ENCODE measurements around the gene RPS6KB2. TPM values are rescaled to one million over a fixed set of nuclear protein-coding genes. Genes with fewer than 3 reads are reported as not detected.

Gene RPS6KB2
- total and polyA plus RNA-seq, 2 experiments from 2014 or later: 29.5 to 41.3 TPM

DNA sequence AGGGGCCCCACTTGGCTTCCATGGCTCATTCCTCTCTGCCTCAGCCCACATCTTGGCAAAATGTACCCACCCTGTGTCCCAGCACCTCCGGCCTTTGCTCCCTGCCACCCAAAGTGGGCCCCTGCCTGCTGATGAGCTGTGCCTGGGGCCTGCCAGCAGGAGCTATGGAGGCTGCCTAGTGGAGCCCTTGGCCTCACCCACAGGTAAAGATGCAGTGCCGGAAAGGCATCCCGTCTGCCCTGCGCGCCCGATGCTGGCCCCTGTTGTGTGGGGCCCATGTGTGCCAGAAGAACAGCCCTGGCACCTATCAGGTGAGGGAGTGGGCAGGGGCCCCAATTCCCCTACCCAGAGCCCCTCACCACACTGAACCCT lies 23.1 kb upstream of the RPS6KB2 start:
- Mint-ChIP-seq H3K9me3 (no peaks in the 10 kb centered on the region), H3K27me3 (ENCODE audit: insufficient read depth, low read depth, poor library complexity) (peaks cover 20% of the 10 kb centered on the region), H3K36me3 (ENCODE audit: low read depth) (peaks cover 5% of the 10 kb centered on the region), H3K4me3 (no peak overlapping the region), H3K4me1 (peaks cover 21% of the 10 kb centered on the region), H3K27ac (no peak overlapping the region)
- no peak for DNase-seq (ENCODE audit: low spot score)
- H3K27ac ChIP-seq (ENCODE audit: low read depth): no peak overlapping the region
- no peak overlapping the region for H3K4me2 ChIP-seq
- peaks cover 13% of the 10 kb centered on the region; the same call in 1 of the 2 replicates for H3K4me1 ChIP-seq (ENCODE audit: insufficient read depth)
- H3F3A ChIP-seq (replicated peaks; ENCODE audit: low read depth): no peaks in the 10 kb centered on the region
- no peaks in the 10 kb centered on the region for H3K27me3 ChIP-seq (ENCODE audit: insufficient read depth)
- ATAC-seq: no peak
- H3K79me2 ChIP-seq (replicated peaks; ENCODE audit: insufficient read depth): peaks cover 10% of the 10 kb centered on the region
- no peaks in the 10 kb centered on the region for H3K9me2 ChIP-seq (ENCODE audit: insufficient read depth)
- H3K4me3 ChIP-seq: no peak overlapping the region
- H2AFZ ChIP-seq: no peak overlapping the region
- no peaks in the 10 kb centered on the region for H3K36me3 ChIP-seq (ENCODE audit: insufficient read depth)
- peaks cover 6% of the 10 kb centered on the region; the same call in 1 of the 2 replicates for H4K20me1 ChIP-seq (replicated peaks; ENCODE audit: insufficient read depth)
- TF ChIP-seq ZNF114 (CRISPR knock-in tag; IDR thresholded peaks at IDR 0.05) (no peak), JUNB (IDR thresholded peaks at IDR 0.05; ENCODE audit: unreplicated experiment) (no peak), NANOG (IDR thresholded peaks at IDR 0.05; ENCODE audit: borderline replicate concordance) (no peak), ZNF331 (CRISPR knock-in tag; IDR thresholded peaks at IDR 0.05; ENCODE audit: low read depth) (no peak), EZH2 (IDR thresholded peaks at IDR 0.05; ENCODE audit: low read depth, unreplicated experiment) (no peak), ETS1 (IDR thresholded peaks at IDR 0.05) (no peak), ZNF462 (CRISPR knock-in tag; IDR thresholded peaks at IDR 0.05) (no peak), REST (IDR thresholded peaks at IDR 0.05; ENCODE audit: unreplicated experiment) (no peak), EZH2phosphoT487 (IDR thresholded peaks at IDR 0.05; ENCODE audit: unreplicated experiment) (no peak), CREB1 (CRISPR knock-in tag; IDR thresholded peaks at IDR 0.05; ENCODE audit: low read depth) (no peak), POLR2AphosphoS5 (IDR thresholded peaks at IDR 0.05; ENCODE audit: low read depth) (no peak), STAT1 (IDR thresholded peaks at IDR 0.05; ENCODE audit: unreplicated experiment) (no peak)
- TF ChIP-seq, protein P1, sequence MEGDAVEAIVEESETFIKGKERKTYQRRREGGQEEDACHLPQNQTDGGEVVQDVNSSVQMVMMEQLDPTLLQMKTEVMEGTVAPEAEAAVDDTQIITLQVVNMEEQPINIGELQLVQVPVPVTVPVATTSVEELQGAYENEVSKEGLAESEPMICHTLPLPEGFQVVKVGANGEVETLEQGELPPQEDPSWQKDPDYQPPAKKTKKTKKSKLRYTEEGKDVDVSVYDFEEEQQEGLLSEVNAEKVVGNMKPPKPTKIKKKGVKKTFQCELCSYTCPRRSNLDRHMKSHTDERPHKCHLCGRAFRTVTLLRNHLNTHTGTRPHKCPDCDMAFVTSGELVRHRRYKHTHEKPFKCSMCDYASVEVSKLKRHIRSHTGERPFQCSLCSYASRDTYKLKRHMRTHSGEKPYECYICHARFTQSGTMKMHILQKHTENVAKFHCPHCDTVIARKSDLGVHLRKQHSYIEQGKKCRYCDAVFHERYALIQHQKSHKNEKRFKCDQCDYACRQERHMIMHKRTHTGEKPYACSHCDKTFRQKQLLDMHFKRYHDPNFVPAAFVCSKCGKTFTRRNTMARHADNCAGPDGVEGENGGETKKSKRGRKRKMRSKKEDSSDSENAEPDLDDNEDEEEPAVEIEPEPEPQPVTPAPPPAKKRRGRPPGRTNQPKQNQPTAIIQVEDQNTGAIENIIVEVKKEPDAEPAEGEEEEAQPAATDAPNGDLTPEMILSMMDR (conservative IDR thresholded peaks at IDR 0.05; ENCODE audit: low read depth in 2 of 2): no peak
